ENCODE data around the gene GALNT16.

The GALNT16 gene

GRCh38 chr14:69344171-69344570, 84.2 kb downstream of the GALNT16 start:
- no peak overlapping the region for H3K4me3 ChIP-seq (ENCODE audit: low read length)
- H3K4me1 ChIP-seq (ENCODE audit: control insufficient read depth, insufficient read depth, low read length): no peaks in the 10 kb centered on the region
- no peaks in the 10 kb centered on the region for H3K36me3 ChIP-seq (ENCODE audit: control insufficient read depth, insufficient read depth, low read length)
- no peaks in the 10 kb centered on the region for H3K27me3 ChIP-seq (ENCODE audit: control insufficient read depth, insufficient read depth, low read length)
- no peak overlapping the region for H3K9ac ChIP-seq (ENCODE audit: low read length)
- H3K27ac ChIP-seq (ENCODE audit: low read depth, low read length): no peak overlapping the region

GRCh38 chr14:69345402-69345801, 85.4 kb downstream of the GALNT16 start:
- Histone ChIP-seq H3K36me3 (ENCODE audit: control insufficient read depth, insufficient read depth, low read length) (no peaks in the 10 kb centered on the region), H3K4me3 (ENCODE audit: low read length) (no peak overlapping the region), H3K27ac (ENCODE audit: low read depth, low read length) (no peak overlapping the region)

GRCh38 chr14:69346710-69347109, 86.8 kb downstream of the GALNT16 start:
- H3K27me3 ChIP-seq (ENCODE audit: control insufficient read depth, insufficient read depth, low read length): no peaks in the 10 kb centered on the region
- H3K36me3 ChIP-seq (ENCODE audit: control insufficient read depth, insufficient read depth, low read length): no peaks in the 10 kb centered on the region
- H3K9ac ChIP-seq (ENCODE audit: low read length): no peak overlapping the region
- no peak overlapping the region for H3K27ac ChIP-seq (ENCODE audit: low read depth, low read length)
- no peak overlapping the region for H3K4me3 ChIP-seq (ENCODE audit: low read length)
- no peaks in the 10 kb centered on the region for H3K4me1 ChIP-seq (ENCODE audit: control insufficient read depth, insufficient read depth, low read length)

More at GRCh38 chr14:69345402-69345801, 85.4 kb downstream of the GALNT16 start:
- H3K4me1 ChIP-seq (ENCODE audit: control insufficient read depth, insufficient read depth, low read length): no peaks in the 10 kb centered on the region
- H3K27me3 ChIP-seq (ENCODE audit: control insufficient read depth, insufficient read depth, low read length): no peaks in the 10 kb centered on the region
- no peak overlapping the region for H3K9ac ChIP-seq (ENCODE audit: low read length)

- no peak overlapping the region for H3K27ac ChIP-seq (ENCODE audit: low read depth, low read length)
- no peak overlapping the region for H3K4me3 ChIP-seq (ENCODE audit: low read length)
- no peak overlapping the region for H3K9ac ChIP-seq (ENCODE audit: low read length)
- H3K4me1 ChIP-seq (ENCODE audit: control insufficient read depth, insufficient read depth, low read length): no peaks in the 10 kb centered on the region
- no peaks in the 10 kb centered on the region for H3K36me3 ChIP-seq (ENCODE audit: control insufficient read depth, insufficient read depth, low read length)
- H3K27me3 ChIP-seq (ENCODE audit: control insufficient read depth, insufficient read depth, low read length): no peaks in the 10 kb centered on the region
Measured at GRCh38 chr14:69349091-69349777, 89.3 kb downstream of the GALNT16 start.

- Histone ChIP-seq H3K36me3 (ENCODE audit: control insufficient read depth, insufficient read depth, low read length) (no peaks in the 10 kb centered on the region), H3K4me3 (ENCODE audit: low read length) (no peak overlapping the region), H3K9ac (ENCODE audit: low read length) (no peak overlapping the region), H3K4me1 (ENCODE audit: control insufficient read depth, insufficient read depth, low read length) (peaks cover 8% of the 10 kb centered on the region), H3K27me3 (ENCODE audit: control insufficient read depth, insufficient read depth, low read length) (no peaks in the 10 kb centered on the region), H3K27ac (ENCODE audit: low read depth, low read length) (no peak overlapping the region)
Measured at GRCh38 chr14:69350892-69351291, 90.9 kb downstream of the GALNT16 start.

- no peak overlapping the region for H3K27ac ChIP-seq (ENCODE audit: low read depth, low read length)
- no peaks in the 10 kb centered on the region for H3K27me3 ChIP-seq (ENCODE audit: control insufficient read depth, insufficient read depth, low read length)
- H3K4me3 ChIP-seq (ENCODE audit: low read length): no peak overlapping the region
- no peak overlapping the region for H3K9ac ChIP-seq (ENCODE audit: low read length)
- no peaks in the 10 kb centered on the region for H3K36me3 ChIP-seq (ENCODE audit: control insufficient read depth, insufficient read depth, low read length)
- peaks cover 12% of the 10 kb centered on the region for H3K4me1 ChIP-seq (ENCODE audit: control insufficient read depth, insufficient read depth, low read length)
Measured at GRCh38 chr14:69351385-69351784, 91.4 kb downstream of the GALNT16 start.

GRCh38 chr14:69351911-69352310, 92.0 kb downstream of the GALNT16 start:
- H3K4me1 ChIP-seq (ENCODE audit: control insufficient read depth, insufficient read depth, low read length): peaks cover 12% of the 10 kb centered on the region
- no peaks in the 10 kb centered on the region for H3K27me3 ChIP-seq (ENCODE audit: control insufficient read depth, insufficient read depth, low read length)
- H3K9ac ChIP-seq (ENCODE audit: low read length): no peak overlapping the region
- H3K27ac ChIP-seq (ENCODE audit: low read depth, low read length): no peak overlapping the region
- no peaks in the 10 kb centered on the region for H3K36me3 ChIP-seq (ENCODE audit: control insufficient read depth, insufficient read depth, low read length)
- no peak overlapping the region for H3K4me3 ChIP-seq (ENCODE audit: low read length)

- no peak overlapping the region for H3K4me3 ChIP-seq (ENCODE audit: low read length)
- H3K4me1 ChIP-seq (ENCODE audit: control insufficient read depth, insufficient read depth, low read length): peaks cover 12% of the 10 kb centered on the region
- no peak overlapping the region for H3K9ac ChIP-seq (ENCODE audit: low read length)
- no peaks in the 10 kb centered on the region for H3K27me3 ChIP-seq (ENCODE audit: control insufficient read depth, insufficient read depth, low read length)
- H3K36me3 ChIP-seq (ENCODE audit: control insufficient read depth, insufficient read depth, low read length): no peaks in the 10 kb centered on the region
- no peak overlapping the region for H3K27ac ChIP-seq (ENCODE audit: low read depth, low read length)
Measured at GRCh38 chr14:69353168-69353567, 93.2 kb downstream of the GALNT16 start.

GRCh38 chr14:69354383-69355153, 94.6 kb downstream of the GALNT16 start:
- Histone ChIP-seq H3K36me3 (ENCODE audit: control insufficient read depth, insufficient read depth, low read length) (no peaks in the 10 kb centered on the region), H3K27me3 (ENCODE audit: control insufficient read depth, insufficient read depth, low read length) (peaks cover 4% of the 10 kb centered on the region), H3K4me3 (ENCODE audit: low read length) (no peak overlapping the region), H3K4me1 (ENCODE audit: control insufficient read depth, insufficient read depth, low read length) (peaks cover 12% of the 10 kb centered on the region), H3K27ac (ENCODE audit: low read depth, low read length) (no peak overlapping the region), H3K9ac (ENCODE audit: low read length) (no peak overlapping the region)

- H3K4me1 ChIP-seq (ENCODE audit: control insufficient read depth, insufficient read depth, low read length): peaks cover 12% of the 10 kb centered on the region
- no peak overlapping the region for H3K4me3 ChIP-seq (ENCODE audit: low read length)
- H3K9ac ChIP-seq (ENCODE audit: low read length): no peak overlapping the region
- H3K27me3 ChIP-seq (ENCODE audit: control insufficient read depth, insufficient read depth, low read length): peaks cover 4% of the 10 kb centered on the region
- H3K27ac ChIP-seq (ENCODE audit: low read depth, low read length): peak overlapping the region; percentile 74
- no peaks in the 10 kb centered on the region for H3K36me3 ChIP-seq (ENCODE audit: control insufficient read depth, insufficient read depth, low read length)
Measured at GRCh38 chr14:69355154-69355597, 95.2 kb downstream of the GALNT16 start.

- H3K27ac ChIP-seq (ENCODE audit: low read depth, low read length): peak overlapping the region; percentile 74
- H3K4me3 ChIP-seq (ENCODE audit: low read length): no peak overlapping the region
- peaks cover 12% of the 10 kb centered on the region for H3K4me1 ChIP-seq (ENCODE audit: control insufficient read depth, insufficient read depth, low read length)
- no peak overlapping the region for H3K9ac ChIP-seq (ENCODE audit: low read length)
- peaks cover 4% of the 10 kb centered on the region for H3K27me3 ChIP-seq (ENCODE audit: control insufficient read depth, insufficient read depth, low read length)
- H3K36me3 ChIP-seq (ENCODE audit: control insufficient read depth, insufficient read depth, low read length): no peaks in the 10 kb centered on the region
Measured at GRCh38 chr14:69355607-69356281, 95.8 kb downstream of the GALNT16 start.

- H3K27me3 ChIP-seq (ENCODE audit: control insufficient read depth, insufficient read depth, low read length): peaks cover 7% of the 10 kb centered on the region
- no peak overlapping the region for H3K27ac ChIP-seq (ENCODE audit: low read depth, low read length)
- H3K4me1 ChIP-seq (ENCODE audit: control insufficient read depth, insufficient read depth, low read length): peaks cover 12% of the 10 kb centered on the region
- H3K9ac ChIP-seq (ENCODE audit: low read length): no peak overlapping the region
- H3K4me3 ChIP-seq (ENCODE audit: low read length): no peak overlapping the region
- H3K36me3 ChIP-seq (ENCODE audit: control insufficient read depth, insufficient read depth, low read length): no peaks in the 10 kb centered on the region
Measured at GRCh38 chr14:69356903-69357543, 97.1 kb downstream of the GALNT16 start.

Measured in rectal smooth muscle tissue (tissue), 1 donor.